ENCODE results near the gene SMIM35.

The SMIM35 gene

GRCh38 chr11:117995472-117995871, 91.3 kb downstream of the SMIM35 start:
- Histone ChIP-seq H3K27me3 (ENCODE audit: control insufficient read depth, insufficient read depth, low read length) (no peaks in the 10 kb centered on the region), H3K9ac (ENCODE audit: low read length) (no peak overlapping the region), H3K4me3 (ENCODE audit: low read length) (no peak overlapping the region), H3K9me3 (ENCODE audit: control insufficient read depth, low read depth, low read length) (no peaks in the 10 kb centered on the region), H3K4me1 (ENCODE audit: control insufficient read depth, low read depth, low read length) (no peaks in the 10 kb centered on the region), H3K36me3 (ENCODE audit: control insufficient read depth, low read depth, low read length) (no peaks in the 10 kb centered on the region), H3K27ac (ENCODE audit: low read length) (no peak overlapping the region)

- H3K27ac ChIP-seq (ENCODE audit: low read length) = no peak overlapping the region
- no peaks in the 10 kb centered on the region for H3K27me3 ChIP-seq (ENCODE audit: control insufficient read depth, insufficient read depth, low read length)
- no peaks in the 10 kb centered on the region for H3K4me1 ChIP-seq (ENCODE audit: control insufficient read depth, low read depth, low read length)
- H3K36me3 ChIP-seq (ENCODE audit: control insufficient read depth, low read depth, low read length) = no peaks in the 10 kb centered on the region
- no peak overlapping the region for H3K4me3 ChIP-seq (ENCODE audit: low read length)
- H3K9me3 ChIP-seq (ENCODE audit: control insufficient read depth, low read depth, low read length) = no peaks in the 10 kb centered on the region
- no peak overlapping the region for H3K9ac ChIP-seq (ENCODE audit: low read length)
These were observed 92.6 kb downstream of the SMIM35 start for GRCh38 chr11:117993988-117994745.

DNA sequence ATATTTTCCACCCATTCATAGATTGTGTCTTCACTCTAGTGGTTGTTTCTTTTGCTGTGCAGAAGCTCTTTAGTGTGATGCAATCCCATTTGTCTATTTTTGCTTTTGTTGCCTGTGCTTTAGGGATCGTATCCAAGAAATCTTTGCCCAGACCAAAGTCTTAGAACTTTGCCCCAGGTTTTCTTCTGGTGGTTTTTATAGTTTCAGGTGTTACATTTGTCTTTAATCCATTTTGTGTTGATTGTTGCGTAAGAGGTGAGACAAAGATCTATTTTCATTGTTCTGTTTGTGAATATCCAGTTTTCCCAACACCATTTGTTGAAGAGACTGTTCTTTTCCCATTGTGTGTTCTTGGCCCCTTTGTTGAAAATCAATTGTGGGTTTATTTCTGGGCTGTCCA, 94.1 kb downstream of the SMIM35 start:
- H3K4me3 ChIP-seq (ENCODE audit: low read length) = no peak overlapping the region
- H3K4me1 ChIP-seq (ENCODE audit: control insufficient read depth, low read depth, low read length) = no peaks in the 10 kb centered on the region
- no peaks in the 10 kb centered on the region for H3K36me3 ChIP-seq (ENCODE audit: control insufficient read depth, low read depth, low read length)
- no peaks in the 10 kb centered on the region for H3K9me3 ChIP-seq (ENCODE audit: control insufficient read depth, low read depth, low read length)
- H3K9ac ChIP-seq (ENCODE audit: low read length) = no peak overlapping the region
- peaks cover 12% of the 10 kb centered on the region for H3K27me3 ChIP-seq (ENCODE audit: control insufficient read depth, insufficient read depth, low read length)
- no peak overlapping the region for H3K27ac ChIP-seq (ENCODE audit: low read length)

GRCh38 chr11:117992136-117992535, 94.6 kb downstream of the SMIM35 start:
- Histone ChIP-seq H3K27me3 (ENCODE audit: control insufficient read depth, insufficient read depth, low read length) (peaks cover 17% of the 10 kb centered on the region), H3K9me3 (ENCODE audit: control insufficient read depth, low read depth, low read length) (no peaks in the 10 kb centered on the region), H3K4me1 (ENCODE audit: control insufficient read depth, low read depth, low read length) (no peaks in the 10 kb centered on the region), H3K27ac (ENCODE audit: low read length) (no peak overlapping the region), H3K4me3 (ENCODE audit: low read length) (no peak overlapping the region), H3K9ac (ENCODE audit: low read length) (no peak overlapping the region), H3K36me3 (ENCODE audit: control insufficient read depth, low read depth, low read length) (no peaks in the 10 kb centered on the region)

DNA sequence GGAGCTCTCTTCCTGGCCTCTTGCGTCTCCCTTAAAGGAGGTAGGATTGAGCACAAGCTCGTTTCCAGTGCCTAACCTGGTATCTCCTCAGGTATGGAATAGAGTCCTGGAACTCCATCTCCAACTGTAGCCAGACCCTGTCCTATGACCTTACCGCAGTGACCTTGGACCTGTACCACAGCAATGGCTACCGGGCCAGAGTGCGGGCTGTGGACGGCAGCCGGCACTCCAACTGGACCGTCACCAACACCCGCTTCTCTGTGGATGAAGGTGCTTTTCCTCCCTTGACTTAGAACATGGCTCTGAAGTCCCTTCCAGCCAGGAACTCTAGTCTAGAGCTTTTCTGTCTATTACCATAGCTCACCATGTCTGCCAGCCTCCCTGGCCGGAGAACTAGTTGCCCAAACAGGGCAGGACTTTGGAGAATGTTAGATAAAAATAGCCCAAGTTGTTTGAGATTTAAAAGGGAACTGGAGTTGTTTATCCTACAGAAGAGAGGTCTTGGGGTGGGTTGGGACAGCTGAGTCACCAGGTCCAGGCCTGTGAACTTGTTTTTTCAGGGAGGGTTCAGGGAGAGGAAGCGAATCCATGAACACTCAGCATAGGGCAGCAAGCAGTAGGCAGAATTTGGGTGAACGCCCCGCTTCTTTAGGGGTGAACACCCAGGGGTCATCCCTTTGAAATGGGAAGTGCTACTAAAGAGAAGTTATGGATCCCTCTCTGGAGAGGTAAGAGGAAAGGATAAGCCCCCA, 97.2 kb downstream of the SMIM35 start:
- Histone ChIP-seq H3K36me3 (ENCODE audit: control insufficient read depth, low read depth, low read length) (no peaks in the 10 kb centered on the region), H3K27me3 (ENCODE audit: control insufficient read depth, insufficient read depth, low read length) (peaks cover 38% of the 10 kb centered on the region), H3K4me1 (ENCODE audit: control insufficient read depth, low read depth, low read length) (no peaks in the 10 kb centered on the region), H3K27ac (ENCODE audit: low read length) (no peak overlapping the region), H3K9me3 (ENCODE audit: control insufficient read depth, low read depth, low read length) (no peaks in the 10 kb centered on the region), H3K4me3 (ENCODE audit: low read length) (no peak overlapping the region), H3K9ac (ENCODE audit: low read length) (no peak overlapping the region)

DNA sequence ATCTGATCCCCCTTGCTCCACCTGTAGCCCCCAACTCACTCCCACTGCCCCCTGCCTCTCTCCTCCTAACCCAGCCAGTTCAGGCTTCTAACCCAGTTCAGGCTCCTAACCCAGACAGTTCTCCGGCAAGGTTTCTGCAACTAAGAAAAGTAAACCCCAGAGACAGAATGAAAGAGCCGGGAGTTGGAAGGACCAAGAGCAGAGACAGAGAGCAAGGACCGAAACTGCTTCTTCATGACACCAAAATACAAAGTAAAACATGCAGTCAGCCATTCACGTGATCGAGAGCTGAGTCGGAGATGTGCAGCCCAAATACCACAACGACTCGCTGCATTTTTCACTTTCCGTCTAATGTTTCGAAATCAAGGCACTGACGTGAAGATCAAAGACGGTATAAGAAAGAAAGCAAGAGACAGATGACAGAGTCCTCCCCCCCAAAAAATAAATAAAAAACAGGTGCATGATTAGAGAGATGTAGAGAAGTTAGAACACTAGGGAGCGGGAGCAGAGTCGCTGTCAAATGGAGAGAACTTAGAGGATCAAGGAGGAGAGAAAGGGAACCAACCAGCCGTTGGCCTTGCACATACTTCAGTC, 99.7 kb downstream of the SMIM35 start:
- H3K4me1 ChIP-seq (ENCODE audit: control insufficient read depth, low read depth, low read length) = no peaks in the 10 kb centered on the region
- no peak overlapping the region for H3K27ac ChIP-seq (ENCODE audit: low read length)
- H3K9ac ChIP-seq (ENCODE audit: low read length) = no peak overlapping the region
- H3K27me3 ChIP-seq (ENCODE audit: control insufficient read depth, insufficient read depth, low read length) = peaks cover 42% of the 10 kb centered on the region
- no peaks in the 10 kb centered on the region for H3K36me3 ChIP-seq (ENCODE audit: control insufficient read depth, low read depth, low read length)
- peak overlapping the region; percentile 43 for H3K4me3 ChIP-seq (ENCODE audit: low read length)
- no peaks in the 10 kb centered on the region for H3K9me3 ChIP-seq (ENCODE audit: control insufficient read depth, low read depth, low read length)

DNA sequence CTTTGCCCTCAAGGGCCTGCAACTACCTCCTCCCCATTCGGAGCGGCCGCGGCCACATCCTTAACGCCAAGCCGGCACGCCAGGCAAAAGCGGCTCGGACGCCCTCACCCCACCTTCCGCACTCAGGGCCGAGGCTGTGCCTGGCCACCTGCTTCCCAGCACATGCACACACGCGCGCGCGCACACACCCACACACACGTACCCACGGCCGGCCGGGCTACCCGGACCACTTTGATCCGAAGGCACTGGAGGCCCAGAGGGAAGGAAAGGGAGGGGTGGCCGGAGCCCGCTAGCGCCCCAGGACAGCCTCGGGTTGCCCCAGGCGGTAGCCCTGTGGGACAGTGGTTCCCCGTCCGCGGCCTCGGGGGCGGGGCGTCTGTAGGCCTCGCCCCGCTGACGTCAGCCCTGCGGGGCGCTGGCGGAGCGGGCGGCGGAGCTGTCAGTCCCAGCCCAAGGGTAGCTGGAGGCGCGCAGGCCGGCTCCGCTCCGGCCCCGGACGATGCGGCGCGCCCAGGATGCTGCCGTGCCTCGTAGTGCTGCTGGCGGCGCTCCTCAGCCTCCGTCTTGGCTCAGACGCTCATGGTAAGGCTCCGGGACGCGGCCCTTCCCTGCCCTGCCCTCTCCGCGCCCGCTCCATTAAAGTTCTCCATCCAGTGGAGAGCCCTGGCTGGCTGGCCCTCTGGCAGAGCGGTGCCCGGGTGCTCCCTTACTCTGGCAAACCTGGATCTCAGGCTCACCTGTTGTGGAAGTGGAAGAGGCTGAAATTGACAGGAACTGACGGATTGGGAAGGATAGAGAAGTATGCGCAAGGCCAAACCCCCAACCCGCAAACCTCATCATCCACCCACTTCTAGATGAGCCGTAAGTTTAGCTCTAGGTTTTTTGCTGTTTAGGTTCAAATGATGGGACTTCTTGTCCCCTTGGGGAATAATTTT, 100.5 kb downstream of the SMIM35 start, which contains the start of gene IL10RA:
TSS of gene IL10RA (plus strand) at position 442 of the 935 bp plus-strand sequence. CDS start at position 516, 74 bp downstream.
- Histone ChIP-seq H3K27me3 (ENCODE audit: control insufficient read depth, insufficient read depth, low read length) (peaks cover 42% of the 10 kb centered on the region), H3K4me3 (ENCODE audit: low read length) (peak within 1 kb of the TSS; percentile 43), H3K9ac (ENCODE audit: low read length) (peak within 1 kb of the TSS; percentile 39), H3K36me3 (ENCODE audit: control insufficient read depth, low read depth, low read length) (no peaks in the 10 kb centered on the region), H3K27ac (ENCODE audit: low read length) (no peak within 1 kb of the TSS), H3K9me3 (ENCODE audit: control insufficient read depth, low read depth, low read length) (no peaks in the 10 kb centered on the region), H3K4me1 (ENCODE audit: control insufficient read depth, low read depth, low read length) (no peaks in the 10 kb centered on the region)

- H3K27me3 ChIP-seq (ENCODE audit: control insufficient read depth, insufficient read depth, low read length) = peaks cover 42% of the 10 kb centered on the region
- H3K27ac ChIP-seq (ENCODE audit: low read length) = no peak overlapping the region
- no peaks in the 10 kb centered on the region for H3K4me1 ChIP-seq (ENCODE audit: control insufficient read depth, low read depth, low read length)
- H3K9me3 ChIP-seq (ENCODE audit: control insufficient read depth, low read depth, low read length) = no peaks in the 10 kb centered on the region
- H3K9ac ChIP-seq (ENCODE audit: low read length) = no peak overlapping the region
- H3K4me3 ChIP-seq (ENCODE audit: low read length) = no peak overlapping the region
- no peaks in the 10 kb centered on the region for H3K36me3 ChIP-seq (ENCODE audit: control insufficient read depth, low read depth, low read length)
These were observed 102.3 kb downstream of the SMIM35 start for GRCh38 chr11:117984476-117984875.

DNA sequence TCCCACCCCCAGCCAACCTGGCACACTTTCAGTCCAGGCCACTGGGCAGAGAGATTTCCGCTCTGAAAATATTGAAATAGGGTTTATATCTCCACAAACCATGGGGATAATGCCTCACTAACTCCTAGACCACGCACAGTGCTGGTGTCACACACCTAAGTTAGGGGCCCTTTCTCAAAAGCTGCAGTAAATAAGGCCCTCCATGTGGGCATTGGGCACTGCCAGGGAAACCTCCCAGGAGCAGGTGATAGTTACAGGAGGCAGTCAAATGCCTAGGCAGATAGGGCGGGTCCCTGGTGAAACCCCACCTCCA, 103.6 kb downstream of the SMIM35 start:
- Histone ChIP-seq H3K27me3 (ENCODE audit: control insufficient read depth, insufficient read depth, low read length) (peaks cover 35% of the 10 kb centered on the region), H3K27ac (ENCODE audit: low read length) (no peak overlapping the region), H3K4me3 (ENCODE audit: low read length) (no peak overlapping the region), H3K4me1 (ENCODE audit: control insufficient read depth, low read depth, low read length) (no peaks in the 10 kb centered on the region), H3K9me3 (ENCODE audit: control insufficient read depth, low read depth, low read length) (no peaks in the 10 kb centered on the region), H3K9ac (ENCODE audit: low read length) (no peak overlapping the region), H3K36me3 (ENCODE audit: control insufficient read depth, low read depth, low read length) (no peaks in the 10 kb centered on the region)

- Histone ChIP-seq H3K36me3 (ENCODE audit: control insufficient read depth, low read depth, low read length) (no peaks in the 10 kb centered on the region), H3K9ac (ENCODE audit: low read length) (no peak overlapping the region), H3K27me3 (ENCODE audit: control insufficient read depth, insufficient read depth, low read length) (peaks cover 15% of the 10 kb centered on the region), H3K4me3 (ENCODE audit: low read length) (no peak overlapping the region), H3K4me1 (ENCODE audit: control insufficient read depth, low read depth, low read length) (no peaks in the 10 kb centered on the region), H3K27ac (ENCODE audit: low read length) (no peak overlapping the region), H3K9me3 (ENCODE audit: control insufficient read depth, low read depth, low read length) (no peaks in the 10 kb centered on the region)
These were observed 106.0 kb downstream of the SMIM35 start for GRCh38 chr11:117980720-117981119.

GRCh38 chr11:117980280-117980679, 106.5 kb downstream of the SMIM35 start:
- Histone ChIP-seq H3K4me1 (ENCODE audit: control insufficient read depth, low read depth, low read length) (no peaks in the 10 kb centered on the region), H3K27ac (ENCODE audit: low read length) (no peak overlapping the region), H3K4me3 (ENCODE audit: low read length) (no peak overlapping the region), H3K36me3 (ENCODE audit: control insufficient read depth, low read depth, low read length) (no peaks in the 10 kb centered on the region), H3K9ac (ENCODE audit: low read length) (no peak overlapping the region), H3K27me3 (ENCODE audit: control insufficient read depth, insufficient read depth, low read length) (peaks cover 11% of the 10 kb centered on the region), H3K9me3 (ENCODE audit: control insufficient read depth, low read depth, low read length) (no peaks in the 10 kb centered on the region)

All from iPS-18a (cell line).